ENCODE results near the gene KLRF1.

KLRF1 gene

GRCh38 chr12:9809866-9810265 lies 17.4 kb upstream of the KLRF1 start:
- no peak for DNase-seq

DNA sequence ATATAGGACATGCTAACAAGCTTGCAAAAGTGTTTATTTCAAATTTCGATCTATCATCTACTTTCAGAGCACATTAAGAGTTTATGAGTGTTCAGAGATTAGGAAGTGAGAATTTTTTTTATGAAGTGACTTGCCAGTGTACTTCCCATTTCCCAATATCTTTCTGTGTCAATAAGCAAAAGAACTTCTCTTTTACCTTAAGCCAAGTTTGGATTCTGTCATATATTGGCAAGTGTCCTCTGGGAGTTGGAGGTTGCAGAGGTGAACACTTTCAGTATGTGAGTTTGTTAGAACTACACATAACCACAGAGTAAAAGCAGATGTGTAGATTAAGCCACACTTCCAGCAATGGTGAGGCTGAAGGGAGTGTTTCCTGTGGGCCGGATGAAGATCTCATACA lies 16.6 kb upstream of the KLRF1 start:
- DNase-seq: peak; percentile 92

DNA sequence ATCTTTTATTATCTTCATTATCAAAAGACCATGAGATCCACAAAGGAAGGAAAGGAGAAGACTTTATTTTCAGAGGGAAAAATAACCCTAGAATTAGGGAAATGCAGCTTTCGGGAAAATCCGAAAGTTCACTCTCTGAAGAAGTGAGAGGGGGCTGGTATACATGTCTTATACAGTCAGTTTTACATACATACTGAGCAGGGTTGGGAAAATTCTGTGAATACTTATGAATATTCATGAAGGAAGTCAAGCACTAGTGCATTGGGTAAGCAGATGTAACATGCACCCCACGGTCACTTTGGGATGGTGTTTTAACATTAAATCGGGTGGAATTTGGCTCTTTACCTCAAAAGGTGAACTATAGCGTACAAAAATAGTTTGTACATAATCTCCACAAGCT lies 15.7 kb upstream of the KLRF1 start:
- DNase-seq: no peak

DNA sequence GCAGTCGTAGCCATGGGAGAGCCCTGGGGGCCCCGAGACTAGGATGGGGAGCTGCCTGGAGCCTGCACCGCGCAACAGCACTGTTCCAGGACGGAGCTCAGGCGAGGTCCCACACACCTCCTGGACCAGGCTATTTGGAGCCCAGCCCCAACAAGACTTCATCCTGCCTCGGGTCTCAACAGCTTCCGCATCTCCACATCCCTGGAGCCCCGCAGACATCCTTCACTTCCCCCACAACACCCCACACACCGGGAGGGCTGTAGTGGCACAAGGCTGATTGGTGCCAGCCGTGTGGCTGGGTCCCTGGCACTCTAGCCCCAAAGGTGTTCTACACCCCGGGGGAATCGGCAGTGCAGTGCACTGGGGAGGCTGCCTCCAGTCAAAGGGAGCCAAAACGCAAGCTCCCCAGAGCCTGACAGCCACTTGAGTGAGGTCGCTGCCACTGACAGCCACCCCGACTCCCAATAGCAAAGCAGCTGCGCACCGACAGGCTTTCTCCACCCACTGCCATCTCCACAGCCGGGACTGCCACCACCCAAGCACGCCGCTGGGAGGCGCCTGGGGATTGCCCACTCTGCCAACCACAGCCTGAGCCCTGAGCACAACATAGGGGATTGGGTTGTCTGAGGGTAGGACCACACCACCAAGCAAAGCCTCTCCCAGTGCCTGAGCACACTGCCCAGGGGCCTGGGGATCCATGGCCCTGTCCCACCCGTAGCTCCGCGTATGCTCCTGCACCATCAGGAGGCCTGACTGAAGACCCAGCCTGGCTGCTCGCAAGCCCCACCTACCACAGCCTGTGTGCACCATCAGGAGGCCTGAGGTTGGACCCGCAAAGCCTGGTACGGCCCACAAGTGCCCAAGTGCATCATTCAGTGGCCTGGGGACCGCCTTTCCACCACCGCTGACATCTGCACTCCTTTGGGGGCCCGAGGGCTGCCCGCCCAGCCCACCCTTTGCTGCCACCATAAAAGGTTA lies 13.2 kb upstream of the KLRF1 start:
- peak; percentile 64 for DNase-seq

GRCh38 chr12:9820281-9820930 lies 6.9 kb upstream of the KLRF1 start:
- DNase-seq: no peak

- DNase-seq: no peak
These were observed 2.2 kb downstream of the KLRF1 start for GRCh38 chr12:9829483-9829882.

- no peak for DNase-seq
These were observed 2.7 kb downstream of the KLRF1 start for GRCh38 chr12:9829982-9830381.

- no peak for DNase-seq
These were observed 4.4 kb downstream of the KLRF1 start for GRCh38 chr12:9831720-9832119.

DNA sequence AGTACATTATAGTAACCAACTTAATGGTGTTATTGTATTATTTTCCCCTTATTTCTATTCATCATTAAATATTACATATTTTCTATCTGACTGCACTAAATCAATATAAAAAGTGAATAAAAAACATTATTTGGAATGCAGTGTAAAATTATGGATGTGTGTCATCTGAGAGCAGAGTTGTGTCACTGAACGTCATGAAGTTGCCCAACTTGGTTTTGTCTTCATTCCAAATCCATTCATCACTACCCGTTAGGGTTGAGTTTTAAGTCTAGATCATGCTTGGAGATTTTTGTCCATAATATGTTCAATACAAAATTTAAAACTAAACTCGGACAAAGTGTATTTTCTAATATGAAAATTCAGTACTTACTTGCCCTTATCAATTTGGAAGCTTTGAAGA lies 16.1 kb downstream of the KLRF1 start:
- DNase-seq: no peak

DNA sequence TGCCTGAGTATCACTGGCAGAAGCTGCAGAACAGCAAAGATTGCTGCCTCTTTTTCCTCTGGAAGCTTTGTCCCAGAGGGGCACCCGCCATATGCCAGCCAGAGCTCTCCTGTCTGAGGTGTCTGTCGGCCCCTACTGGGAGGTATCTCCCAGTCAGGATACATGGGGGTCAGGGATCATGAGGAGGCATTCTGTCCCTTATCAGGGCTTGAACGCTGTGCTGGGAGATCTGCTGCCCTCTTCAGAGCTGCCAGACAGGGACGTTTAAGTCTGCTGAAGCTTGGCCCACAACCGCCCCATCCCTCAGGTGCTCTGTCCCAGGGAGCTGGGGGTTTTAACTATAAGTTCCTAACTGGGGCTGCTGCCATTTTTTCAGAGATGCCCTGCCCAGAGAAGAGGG lies 21.6 kb downstream of the KLRF1 start:
- no peak for DNase-seq

DNA sequence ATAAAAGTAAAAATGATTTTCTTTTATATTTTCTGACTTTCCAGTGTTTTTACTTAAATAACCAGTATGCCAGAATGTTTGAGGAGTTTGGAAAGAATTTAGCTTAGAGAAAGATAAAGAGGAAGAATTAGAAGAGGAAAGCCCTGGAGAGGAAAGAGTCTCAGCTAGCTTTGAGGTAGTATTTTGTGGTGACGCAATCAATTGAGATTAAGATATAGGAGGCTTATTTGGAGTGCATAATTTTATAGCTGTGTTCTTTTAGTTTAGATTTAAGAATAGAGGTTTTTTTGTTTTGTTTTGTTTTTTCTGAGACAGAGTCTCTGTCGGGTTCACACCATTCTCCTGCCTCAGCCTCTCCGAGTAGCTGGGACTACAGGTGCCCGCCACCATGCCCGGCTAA lies 23.8 kb downstream of the KLRF1 start:
- peak; percentile 11 for DNase-seq

DNA sequence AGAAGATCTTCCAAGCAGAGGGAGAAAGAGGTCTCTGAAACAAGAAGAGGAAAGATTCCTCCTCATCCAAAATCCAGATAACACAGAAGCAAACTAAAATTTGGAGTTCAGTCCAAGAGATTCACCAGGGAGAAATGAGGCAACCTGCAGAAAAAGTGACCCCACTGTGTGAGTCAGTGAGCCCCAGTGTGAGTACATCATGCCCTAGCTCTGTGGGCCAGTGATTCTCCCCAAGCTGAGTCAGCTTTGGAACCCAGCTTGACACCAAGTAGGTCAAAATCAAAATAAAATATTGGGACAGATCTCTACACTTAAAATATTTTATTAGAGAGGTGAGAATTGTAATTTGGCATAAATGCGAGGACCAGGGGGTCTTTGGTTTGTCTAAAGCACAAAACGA lies 24.6 kb downstream of the KLRF1 start:
- DNase-seq: no peak

- peak; percentile 4 for DNase-seq
These were observed 28.9 kb downstream of the KLRF1 start for GRCh38 chr12:9856151-9856550.

- DNase-seq: peak; percentile 17
These were observed 29.6 kb downstream of the KLRF1 start for GRCh38 chr12:9856894-9857293.

- DNase-seq: no peak
These were observed 30.9 kb downstream of the KLRF1 start for GRCh38 chr12:9858135-9858534.

DNA sequence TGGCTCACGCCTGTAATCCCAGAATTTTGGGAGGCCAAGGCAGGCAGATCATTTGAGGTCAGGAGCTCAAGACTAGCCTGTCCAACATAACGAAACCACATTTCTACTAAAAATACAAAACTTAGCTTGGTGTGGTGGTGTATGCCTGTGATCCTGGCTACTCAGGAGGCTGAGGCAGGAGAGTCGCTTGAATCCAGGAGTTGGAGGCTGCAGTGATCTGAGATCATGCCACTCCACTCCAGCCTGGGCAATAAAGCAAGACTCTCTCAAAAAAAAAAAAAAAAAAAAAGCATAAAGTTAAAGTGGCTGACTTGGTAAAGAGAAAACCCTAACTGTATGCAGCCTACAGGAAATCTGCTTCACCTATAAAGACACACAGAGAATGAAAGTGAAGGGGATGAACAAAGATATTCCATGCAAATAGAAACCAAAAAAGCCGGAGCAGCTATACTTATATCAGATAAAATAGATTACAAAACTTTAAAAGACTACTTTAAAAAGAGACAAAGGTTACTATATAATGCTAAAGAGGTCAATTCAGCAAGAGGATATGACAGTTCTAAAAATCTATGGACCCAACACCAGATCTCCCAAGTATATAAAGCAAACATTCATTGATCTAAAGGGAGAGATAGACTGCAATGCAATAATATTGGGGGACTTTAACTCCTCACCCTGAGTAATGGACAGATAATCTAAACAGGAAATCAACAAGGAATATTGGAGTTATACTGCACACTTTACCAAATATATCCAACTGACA lies 37.8 kb downstream of the KLRF1 start:
- DNase-seq: no peak

GRCh38 chr12:9866860-9867269 lies 39.6 kb downstream of the KLRF1 start:
- no peak for DNase-seq

GRCh38 chr12:9867531-9867930 lies 40.2 kb downstream of the KLRF1 start:
- DNase-seq: no peak

DNA sequence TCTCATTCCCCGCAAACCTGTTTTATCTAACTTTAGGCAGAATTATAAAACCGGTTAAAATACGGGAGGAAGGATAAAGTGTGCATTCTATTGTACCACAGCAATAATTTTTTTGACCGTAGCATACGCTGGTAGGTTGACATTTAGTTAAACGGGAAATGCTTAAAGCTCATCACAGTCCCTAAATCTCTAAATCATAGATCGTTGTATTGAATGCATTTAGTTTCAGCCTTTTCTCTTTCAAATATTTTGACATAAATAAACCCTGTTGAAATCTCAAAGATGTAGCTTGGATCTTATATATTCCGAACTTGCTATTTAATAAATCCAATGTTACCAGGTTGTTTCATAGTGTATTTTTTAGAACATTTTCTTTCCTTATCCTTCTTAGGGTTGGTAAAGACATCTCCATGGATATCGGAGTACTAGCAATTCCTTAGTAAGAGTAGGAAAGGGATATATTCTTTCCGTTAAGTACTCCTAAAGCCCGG lies 41.1 kb downstream of the KLRF1 start:
- DNase-seq: no peak

- no peak for DNase-seq
These were observed 41.6 kb downstream of the KLRF1 start for GRCh38 chr12:9868951-9869306.

DNA sequence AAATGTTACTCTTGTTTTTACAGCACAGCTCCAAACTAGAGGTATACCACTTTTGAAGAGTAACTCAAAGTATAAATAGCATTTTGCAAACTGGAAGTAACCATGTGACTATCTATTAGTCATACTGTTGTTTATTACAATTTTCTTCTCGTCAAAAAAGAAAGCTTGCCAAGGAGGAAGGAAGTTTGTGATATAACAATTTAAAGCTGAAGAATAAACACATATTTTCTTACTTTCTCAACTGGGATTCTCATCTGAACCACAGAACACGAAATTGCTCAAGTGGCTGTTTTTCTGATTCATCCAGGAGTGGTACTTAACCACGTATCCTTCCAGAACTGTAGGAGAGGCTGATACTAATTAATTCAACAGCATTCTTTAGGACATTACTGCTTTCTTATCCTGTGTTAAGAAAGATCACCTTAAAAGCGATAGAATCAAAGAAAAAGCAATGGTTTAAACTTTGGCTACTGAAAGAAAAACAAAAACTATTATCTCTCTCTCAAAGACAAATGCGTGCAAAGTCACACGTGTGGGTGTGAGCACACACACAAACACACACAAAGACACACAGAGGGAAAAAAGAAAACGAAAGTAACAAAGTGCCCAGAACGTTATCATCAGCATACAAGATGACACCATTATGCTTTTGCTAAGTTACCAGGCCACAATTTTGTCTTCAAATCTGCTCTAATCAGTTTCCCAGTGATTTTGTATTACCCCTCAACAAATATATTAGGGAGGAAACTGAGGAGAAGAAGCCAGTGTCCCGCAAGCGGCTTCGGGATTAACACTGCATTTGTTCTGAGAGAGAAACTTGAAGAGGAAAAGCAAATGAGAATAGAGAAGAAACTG lies 42.3 kb downstream of the KLRF1 start, which contains the start of gene CLEC2B:
Gene CLEC2B (minus strand): TSS at position 48 of the 855 bp plus-strand sequence.
- DNase-seq: peak; percentile 39

GRCh38 chr12:9870286-9870866 lies 43.1 kb downstream of the KLRF1 start:
- no peak for DNase-seq

Measured in MV-4-11 (cell line).